ENCODE measurements around the gene LDB1. TPM values are rescaled to one million over a fixed set of nuclear protein-coding genes. Genes with fewer than 3 reads are reported as not detected.
A peak's percentile ranks its signal among the peaks of the same experiment; 100 is the strongest.

Gene LDB1
- total RNA-seq, 1 donor from 2014 or later: 71.8 TPM

- H3K27ac Mint-ChIP-seq: no peak overlapping the region
- intact Hi-C loops (cut with micrococcal nuclease): no loop called here
- H3K9me3 Mint-ChIP-seq: no peaks in the 10 kb centered on the region
- no peaks in the 10 kb centered on the region for H3K27me3 Mint-ChIP-seq (ENCODE audit: low read depth)
- no peak overlapping the region for H3K4me3 Mint-ChIP-seq (ENCODE audit: low read depth)
- no peak for DNase-seq (ENCODE audit: low spot score)
- H3K4me1 Mint-ChIP-seq (ENCODE audit: low read depth): peaks cover 18% of the 10 kb centered on the region
- H3K36me3 Mint-ChIP-seq (ENCODE audit: low read depth): peaks cover 85% of the 10 kb centered on the region
These were observed 28.1 kb upstream of the LDB1 start for GRCh38 chr10:102148275-102148674.

- Mint-ChIP-seq H3K27ac (no peak overlapping the region), H3K36me3 (ENCODE audit: low read depth) (peaks cover 84% of the 10 kb centered on the region), H3K27me3 (ENCODE audit: low read depth) (no peaks in the 10 kb centered on the region), H3K4me3 (ENCODE audit: low read depth) (no peak overlapping the region), H3K4me1 (ENCODE audit: low read depth) (peaks cover 14% of the 10 kb centered on the region), H3K9me3 (no peaks in the 10 kb centered on the region)
- no peak for DNase-seq (ENCODE audit: low spot score)
- intact Hi-C loops (cut with micrococcal nuclease): no loop called here
These were observed 27.4 kb upstream of the LDB1 start for GRCh38 chr10:102147561-102147960.

GRCh38 chr10:102146971-102147428 is 26.8 kb upstream of the LDB1 start:
- H3K36me3 Mint-ChIP-seq (ENCODE audit: low read depth): peaks cover 81% of the 10 kb centered on the region

GRCh38 chr10:102141583-102142107 is 21.5 kb upstream of the LDB1 start:
- Mint-ChIP-seq H3K27ac (no peak overlapping the region), H3K4me1 (ENCODE audit: low read depth) (peaks cover 3% of the 10 kb centered on the region), H3K9me3 (no peaks in the 10 kb centered on the region), H3K36me3 (ENCODE audit: low read depth) (peaks cover 85% of the 10 kb centered on the region), H3K27me3 (ENCODE audit: low read depth) (no peaks in the 10 kb centered on the region), H3K4me3 (ENCODE audit: low read depth) (no peak overlapping the region)
- DNase-seq (ENCODE audit: low spot score): no peak
- intact Hi-C loops (cut with micrococcal nuclease): no loop called here

More at GRCh38 chr10:102146971-102147428, 26.8 kb upstream of the LDB1 start:
- H3K27me3 Mint-ChIP-seq (ENCODE audit: low read depth): no peaks in the 10 kb centered on the region
- no peaks in the 10 kb centered on the region for H3K9me3 Mint-ChIP-seq
- no peak overlapping the region for H3K4me3 Mint-ChIP-seq (ENCODE audit: low read depth)
- intact Hi-C loops (cut with micrococcal nuclease): no loop called here
- H3K4me1 Mint-ChIP-seq (ENCODE audit: low read depth): peaks cover 14% of the 10 kb centered on the region
- DNase-seq (ENCODE audit: low spot score): no peak
- no peak overlapping the region for H3K27ac Mint-ChIP-seq

- DNase-seq (ENCODE audit: low spot score): no peak
- H3K9me3 Mint-ChIP-seq: no peaks in the 10 kb centered on the region
- H3K4me3 Mint-ChIP-seq (ENCODE audit: low read depth): no peak overlapping the region
- peaks cover 86% of the 10 kb centered on the region for H3K36me3 Mint-ChIP-seq (ENCODE audit: low read depth)
- peaks cover 5% of the 10 kb centered on the region for H3K4me1 Mint-ChIP-seq (ENCODE audit: low read depth)
- H3K27ac Mint-ChIP-seq: no peak overlapping the region
- intact Hi-C loops (cut with micrococcal nuclease): no loop called here
- H3K27me3 Mint-ChIP-seq (ENCODE audit: low read depth): no peaks in the 10 kb centered on the region
These were observed 20.9 kb upstream of the LDB1 start for GRCh38 chr10:102140913-102141540.

GRCh38 chr10:102140218-102140617 is 20.1 kb upstream of the LDB1 start:
- Mint-ChIP-seq H3K4me3 (ENCODE audit: low read depth) (no peak overlapping the region), H3K4me1 (ENCODE audit: low read depth) (peaks cover 11% of the 10 kb centered on the region), H3K27me3 (ENCODE audit: low read depth) (no peaks in the 10 kb centered on the region), H3K27ac (no peak overlapping the region), H3K36me3 (ENCODE audit: low read depth) (peaks cover 86% of the 10 kb centered on the region), H3K9me3 (no peaks in the 10 kb centered on the region)
- intact Hi-C loops (cut with micrococcal nuclease): no loop called here
- no peak for DNase-seq (ENCODE audit: low spot score)

- intact Hi-C loops (cut with micrococcal nuclease): loop anchor here (10.0 kb wide), 1 partner anchor 505 kb away; the partner anchor contains the start of gene TRIM8
- Mint-ChIP-seq H3K27ac (no peak overlapping the region), H3K9me3 (no peaks in the 10 kb centered on the region), H3K4me1 (ENCODE audit: low read depth) (peaks cover 17% of the 10 kb centered on the region), H3K27me3 (ENCODE audit: low read depth) (no peaks in the 10 kb centered on the region), H3K4me3 (ENCODE audit: low read depth) (no peak overlapping the region), H3K36me3 (ENCODE audit: low read depth) (peaks cover 86% of the 10 kb centered on the region)
- DNase-seq (ENCODE audit: low spot score): no peak
These were observed 19.3 kb upstream of the LDB1 start for GRCh38 chr10:102139281-102140110.

- Mint-ChIP-seq H3K4me1 (ENCODE audit: low read depth) (peaks cover 26% of the 10 kb centered on the region), H3K4me3 (ENCODE audit: low read depth) (peak overlapping the region; percentile 30), H3K27me3 (ENCODE audit: low read depth) (no peaks in the 10 kb centered on the region), H3K27ac (peak overlapping the region; percentile 3), H3K9me3 (no peaks in the 10 kb centered on the region), H3K36me3 (ENCODE audit: low read depth) (peaks cover 72% of the 10 kb centered on the region)
- DNase-seq (ENCODE audit: low spot score): no peak
- intact Hi-C loops (cut with micrococcal nuclease): loop anchor here (10.0 kb wide), 1 partner anchor 509 kb away; the partner anchor contains the start of gene TRIM8
These were observed 15.9 kb upstream of the LDB1 start for GRCh38 chr10:102135956-102136526.

GRCh38 chr10:102134416-102134815 is 14.2 kb upstream of the LDB1 start:
- intact Hi-C loops (cut with micrococcal nuclease): loop anchor here (5.0 to 10.0 kb wide), 2 partner anchors 263 to 510 kb away; partner anchors contain the start of genes NFKB2 and TRIM8
- DNase-seq (ENCODE audit: low spot score): no peak
- Mint-ChIP-seq H3K36me3 (ENCODE audit: low read depth) (peaks cover 56% of the 10 kb centered on the region), H3K9me3 (no peaks in the 10 kb centered on the region), H3K27ac (peak overlapping the region; percentile 98), H3K4me1 (ENCODE audit: low read depth) (peaks cover 26% of the 10 kb centered on the region), H3K27me3 (ENCODE audit: low read depth) (no peaks in the 10 kb centered on the region), H3K4me3 (ENCODE audit: low read depth) (peak overlapping the region; percentile 95)

GRCh38 chr10:102133373-102134195 is 13.4 kb upstream of the LDB1 start:
- H3K4me1 Mint-ChIP-seq (ENCODE audit: low read depth): peaks cover 26% of the 10 kb centered on the region
- H3K27ac Mint-ChIP-seq: peak overlapping the region; percentile 98
- H3K36me3 Mint-ChIP-seq (ENCODE audit: low read depth): peaks cover 47% of the 10 kb centered on the region

GRCh38 chr10:102132563-102133372 is 12.6 kb upstream of the LDB1 start, which contains the start of gene PPRC1:
Gene PPRC1, plus strand, starts transcription at chr10:102133040. Its CDS starts 29 bp downstream, at chr10:102133069.
- H3K9me3 Mint-ChIP-seq: no peaks in the 10 kb centered on the region
- H3K27ac Mint-ChIP-seq: peak within 1 kb of the TSS; percentile 98
- intact Hi-C loops (cut with micrococcal nuclease): loop anchor here (1.0 to 10.0 kb wide), 7 partner anchors 13 to 512 kb away; partner anchors contain the start of genes ACTR1A, FBXL15, NFKB2 and NOLC1
- peaks cover 40% of the 10 kb centered on the region for H3K36me3 Mint-ChIP-seq (ENCODE audit: low read depth)
- DNase-seq (ENCODE audit: low spot score): peak; percentile 98
- H3K4me3 Mint-ChIP-seq (ENCODE audit: low read depth): peak within 1 kb of the TSS; percentile 95
- H3K4me1 Mint-ChIP-seq (ENCODE audit: low read depth): peaks cover 26% of the 10 kb centered on the region
- H3K27me3 Mint-ChIP-seq (ENCODE audit: low read depth): no peaks in the 10 kb centered on the region

More at GRCh38 chr10:102133373-102134195, 13.4 kb upstream of the LDB1 start:
- Mint-ChIP-seq H3K4me3 (ENCODE audit: low read depth) (peak overlapping the region; percentile 95), H3K9me3 (no peaks in the 10 kb centered on the region), H3K27me3 (ENCODE audit: low read depth) (no peaks in the 10 kb centered on the region)
- intact Hi-C loops (cut with micrococcal nuclease): loop anchor here (5.0 to 10.0 kb wide), 2 partner anchors 264 to 511 kb away; partner anchors contain the start of genes NFKB2 and TRIM8
- DNase-seq (ENCODE audit: low spot score): peak; percentile 46
